Measurements from ENCODE around the gene TIMM44. TPM values are rescaled to one million over a fixed set of nuclear protein-coding genes. Genes with fewer than 3 reads are reported as not detected.

TIMM44 gene
- total RNA-seq, 1 experiment from 2014 or later = 142 TPM

GRCh38 chr19:7973883-7974282 is 30.4 kb upstream of the TIMM44 start:
- ChIA-PET POLR2A (interaction anchor here (1.2 to 1.3 kb wide), 2 partner anchors 17 to 30 kb away, joined by 3 to 4 read pairs; partner anchors contain the start of gene TIMM44), CTCF (interaction anchor here (0.6 to 7.1 kb wide), 3 partner anchors 28 to 181 kb away, joined by 4 to 57 read pairs (median 4); no protein-coding TSS in a partner anchor)
- TF ChIP-seq, protein P1, sequence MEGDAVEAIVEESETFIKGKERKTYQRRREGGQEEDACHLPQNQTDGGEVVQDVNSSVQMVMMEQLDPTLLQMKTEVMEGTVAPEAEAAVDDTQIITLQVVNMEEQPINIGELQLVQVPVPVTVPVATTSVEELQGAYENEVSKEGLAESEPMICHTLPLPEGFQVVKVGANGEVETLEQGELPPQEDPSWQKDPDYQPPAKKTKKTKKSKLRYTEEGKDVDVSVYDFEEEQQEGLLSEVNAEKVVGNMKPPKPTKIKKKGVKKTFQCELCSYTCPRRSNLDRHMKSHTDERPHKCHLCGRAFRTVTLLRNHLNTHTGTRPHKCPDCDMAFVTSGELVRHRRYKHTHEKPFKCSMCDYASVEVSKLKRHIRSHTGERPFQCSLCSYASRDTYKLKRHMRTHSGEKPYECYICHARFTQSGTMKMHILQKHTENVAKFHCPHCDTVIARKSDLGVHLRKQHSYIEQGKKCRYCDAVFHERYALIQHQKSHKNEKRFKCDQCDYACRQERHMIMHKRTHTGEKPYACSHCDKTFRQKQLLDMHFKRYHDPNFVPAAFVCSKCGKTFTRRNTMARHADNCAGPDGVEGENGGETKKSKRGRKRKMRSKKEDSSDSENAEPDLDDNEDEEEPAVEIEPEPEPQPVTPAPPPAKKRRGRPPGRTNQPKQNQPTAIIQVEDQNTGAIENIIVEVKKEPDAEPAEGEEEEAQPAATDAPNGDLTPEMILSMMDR (IDR thresholded peaks at IDR 0.05; ENCODE audit: unreplicated experiment) = no peak
- Mint-ChIP-seq H3K4me3 (ENCODE audit: unreplicated experiment) (no peak overlapping the region), H3K36me3 (ENCODE audit: insufficient read depth, unreplicated experiment) (peaks cover 66% of the 10 kb centered on the region), H3K4me1 (ENCODE audit: insufficient read depth, unreplicated experiment) (no peaks in the 10 kb centered on the region), H3K27me3 (ENCODE audit: insufficient read depth, unreplicated experiment) (no peaks in the 10 kb centered on the region), H3K9me3 (ENCODE audit: unreplicated experiment) (no peaks in the 10 kb centered on the region), H3K27ac (ENCODE audit: low read depth, unreplicated experiment) (peak overlapping the region; percentile 23)
- intact Hi-C loops (cut with micrococcal nuclease) = loop anchor here (10.0 kb wide), 1 partner anchor 181 kb away; no protein-coding TSS in a partner anchor
- BruUV-seq (replicated peaks) = no TSS peak
- no peak for DNase-seq (ENCODE audit: unreplicated experiment)

DNA sequence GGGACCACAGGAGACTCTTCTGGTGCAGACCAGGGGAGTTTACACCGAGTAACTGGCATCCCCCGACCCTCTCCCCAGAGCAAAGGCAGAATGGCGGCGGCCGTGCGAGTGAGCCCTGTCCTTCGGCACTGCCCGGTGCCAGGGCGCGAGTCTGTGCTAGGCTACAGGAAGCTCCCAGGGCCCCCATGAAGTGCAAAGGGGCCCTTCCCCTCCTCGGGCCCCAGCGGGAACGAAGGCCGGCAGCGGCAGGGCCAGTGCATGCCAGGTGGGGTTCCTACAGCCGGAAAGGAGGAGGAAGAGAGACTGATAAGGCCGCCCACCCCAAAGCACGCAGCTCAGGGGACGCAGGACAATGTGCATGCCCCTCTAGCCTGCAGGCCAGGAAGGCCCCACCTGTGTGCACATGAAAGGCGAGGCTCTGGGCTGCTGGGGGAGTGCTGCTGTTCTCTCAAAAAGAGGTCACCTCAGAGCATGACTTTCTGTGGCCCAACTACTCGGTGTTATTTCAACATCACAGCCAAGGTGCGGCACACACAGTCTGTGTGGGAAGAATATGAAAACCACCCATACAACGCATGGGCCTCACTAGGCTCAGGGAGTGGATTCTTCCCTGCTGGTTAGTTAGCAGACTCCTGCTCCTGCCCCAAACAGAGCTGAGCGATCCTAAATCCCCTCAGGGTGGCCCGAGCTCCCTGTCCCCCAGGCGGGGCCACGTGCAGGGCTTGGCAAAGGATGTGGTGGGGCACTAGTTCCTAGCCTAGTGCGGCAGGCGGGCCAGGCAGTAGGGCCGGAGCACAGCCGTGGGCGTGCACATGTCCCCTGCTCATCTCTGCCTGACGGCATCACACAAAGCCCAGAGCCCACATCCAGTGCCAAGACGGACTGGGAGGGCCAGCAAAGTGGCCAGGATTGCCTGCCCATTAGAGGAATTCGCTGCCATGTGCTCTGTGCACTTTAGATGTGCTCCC is 28.4 kb upstream of the TIMM44 start:
- CTCF ChIA-PET = interaction anchor here (0.6 to 7.1 kb wide), 17 partner anchors 13 to 295 kb away, joined by 3 to 57 read pairs (median 4); partner anchors contain the start of genes ELAVL1 and TIMM44
- POLR2A ChIA-PET = no interaction called here

DNA sequence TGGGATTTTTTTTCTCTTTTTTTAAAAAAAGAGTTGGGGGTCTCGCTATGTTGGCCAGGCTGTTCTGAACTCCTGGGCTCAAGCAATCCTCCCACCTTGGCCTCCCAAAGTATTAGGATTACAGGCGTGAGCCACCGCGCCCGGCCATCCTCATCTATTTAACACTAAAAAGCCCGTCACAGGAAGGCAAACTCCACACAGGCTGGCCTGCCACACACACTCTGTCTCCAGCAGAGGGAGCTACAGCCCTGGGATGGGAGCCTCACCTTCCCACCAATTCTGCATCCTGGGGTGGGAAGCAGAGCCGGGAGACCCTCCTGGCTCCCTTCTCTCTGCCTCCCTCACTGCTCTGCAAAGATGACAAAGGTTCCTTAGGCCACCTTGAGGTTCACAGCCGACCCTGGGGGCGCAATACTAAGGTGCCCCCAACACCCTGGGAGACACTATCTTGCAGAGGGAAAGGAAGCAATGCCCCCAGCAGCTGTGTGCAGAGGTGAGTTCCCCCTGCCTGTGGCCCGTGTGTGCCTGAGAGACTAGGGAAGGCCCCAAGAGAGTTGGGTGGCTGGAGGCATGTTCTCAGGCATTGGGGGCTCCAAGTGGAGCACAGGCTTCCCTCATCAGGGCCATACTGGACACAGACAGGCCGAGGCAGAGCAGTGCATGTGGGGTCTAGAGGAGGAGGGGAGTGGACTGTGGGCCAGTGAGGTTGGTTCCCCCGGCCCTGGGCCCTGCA is 27.4 kb upstream of the TIMM44 start:
- H3K27ac Mint-ChIP-seq (ENCODE audit: low read depth, unreplicated experiment) = no peak overlapping the region
- peaks cover 67% of the 10 kb centered on the region for H3K36me3 Mint-ChIP-seq (ENCODE audit: insufficient read depth, unreplicated experiment)
- no peak overlapping the region for H3K4me3 Mint-ChIP-seq (ENCODE audit: unreplicated experiment)
- ChIA-PET CTCF (interaction anchor here (0.6 to 7.1 kb wide), 19 partner anchors 12 to 813 kb away, joined by 3 to 57 read pairs (median 4); partner anchors contain the start of genes ELAVL1 and TIMM44), POLR2A (interaction anchor here (1.0 to 1.6 kb wide), 3 partner anchors 18 to 35 kb away, joined by 4 to 9 read pairs (median 4); partner anchors contain the start of gene ELAVL1)
- no peaks in the 10 kb centered on the region for H3K4me1 Mint-ChIP-seq (ENCODE audit: insufficient read depth, unreplicated experiment)
- intact Hi-C loops (cut with micrococcal nuclease) = loop anchor here (1.0 to 10.0 kb wide), 2 partner anchors 31 to 184 kb away; no protein-coding TSS in a partner anchor
- DNase-seq (ENCODE audit: unreplicated experiment) = peak; percentile 72
- TF ChIP-seq, protein P1 (IDR thresholded peaks at IDR 0.05; ENCODE audit: unreplicated experiment) = peak; percentile 81
- BruUV-seq (replicated peaks) = no TSS peak
- H3K27me3 Mint-ChIP-seq (ENCODE audit: insufficient read depth, unreplicated experiment) = no peaks in the 10 kb centered on the region
- H3K9me3 Mint-ChIP-seq (ENCODE audit: unreplicated experiment) = no peaks in the 10 kb centered on the region

More for the DNA sequence above, 28.4 kb upstream of the TIMM44 start:
- H3K27ac Mint-ChIP-seq (ENCODE audit: low read depth, unreplicated experiment) = no peak overlapping the region
- H3K36me3 Mint-ChIP-seq (ENCODE audit: insufficient read depth, unreplicated experiment) = peaks cover 58% of the 10 kb centered on the region
- H3K4me3 Mint-ChIP-seq (ENCODE audit: unreplicated experiment) = no peak overlapping the region
- no peaks in the 10 kb centered on the region for H3K4me1 Mint-ChIP-seq (ENCODE audit: insufficient read depth, unreplicated experiment)
- H3K9me3 Mint-ChIP-seq (ENCODE audit: unreplicated experiment) = no peaks in the 10 kb centered on the region
- H3K27me3 Mint-ChIP-seq (ENCODE audit: insufficient read depth, unreplicated experiment) = no peaks in the 10 kb centered on the region
- DNase-seq (ENCODE audit: unreplicated experiment) = peak; percentile 6
- BruUV-seq (replicated peaks) = no TSS peak
- TF ChIP-seq, protein P1 (IDR thresholded peaks at IDR 0.05; ENCODE audit: unreplicated experiment) = no peak
- intact Hi-C loops (cut with micrococcal nuclease) = loop anchor here (10.0 kb wide), 1 partner anchor 183 kb away; no protein-coding TSS in a partner anchor

Data from MCF 10A (cell line).